GM18873 (cell line): Measurements from ENCODE around the gene HCN1.
"Not testable (repeated sequence)": the region's sequence is repeated elsewhere in the genome, so short reads cannot be mapped to it uniquely, and the experiment has no call there.

Experiments
- ATAC-seq: cut with Tn5 transposase; IDR thresholded peaks from one replicate; pipeline ENCODE4 v1.9.1; 2021; ENCODE audit warnings: mild to moderate bottlenecking, moderate library complexity, moderate number of reproducible peaks; ENCODE audit not compliant: unreplicated experiment, low FRiP score

HCN1 gene

DNA sequence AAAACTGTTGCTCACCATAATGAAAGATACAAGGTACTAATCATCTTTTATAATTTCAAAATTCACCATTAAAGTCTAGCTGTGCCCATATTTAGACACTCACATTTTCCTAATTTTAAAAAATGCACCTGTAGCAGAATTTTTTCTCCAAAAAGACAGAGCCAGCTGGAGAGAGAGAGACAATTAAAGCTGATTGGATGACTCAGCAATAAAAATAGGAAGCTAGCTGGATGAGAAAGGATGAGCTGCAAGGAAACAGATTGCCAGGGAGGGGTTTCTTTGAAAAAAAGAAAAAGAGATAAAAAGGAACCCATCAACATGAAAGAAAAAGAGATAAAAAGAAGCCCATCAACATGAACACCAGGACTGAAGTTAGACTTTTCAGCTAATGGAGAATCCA lies 73.8 kb downstream of the HCN1 start:
- no peak for ATAC-seq

DNA sequence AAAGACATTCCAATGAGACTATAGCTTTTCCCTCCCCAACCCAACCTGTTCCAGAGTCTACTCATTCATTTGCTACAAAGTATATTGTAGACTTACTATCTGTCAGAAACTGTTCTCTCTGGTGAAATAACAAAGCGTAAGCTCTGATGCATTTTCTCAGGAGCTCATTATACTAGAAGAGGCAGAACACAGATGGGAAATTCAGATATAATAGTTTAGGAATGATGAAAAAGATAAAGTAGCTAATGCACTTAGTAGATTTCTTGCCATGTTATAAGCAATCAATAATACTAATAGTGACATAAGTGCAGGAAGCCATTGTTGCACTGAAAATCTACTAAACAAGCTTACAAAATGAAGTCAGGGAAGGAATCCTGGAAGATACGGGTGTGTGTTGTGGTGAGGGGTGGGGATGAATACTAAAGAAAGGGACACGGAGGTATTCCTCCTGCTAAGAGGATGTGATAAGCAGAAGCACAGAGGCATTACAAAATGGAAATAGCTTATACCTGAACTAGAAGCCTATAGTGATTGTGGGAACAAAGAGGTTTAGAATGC lies 78.2 kb downstream of the HCN1 start:
- no peak for ATAC-seq

GRCh38 chr5:45609661-45610060 lies 86.5 kb downstream of the HCN1 start:
- ATAC-seq = no peak

DNA sequence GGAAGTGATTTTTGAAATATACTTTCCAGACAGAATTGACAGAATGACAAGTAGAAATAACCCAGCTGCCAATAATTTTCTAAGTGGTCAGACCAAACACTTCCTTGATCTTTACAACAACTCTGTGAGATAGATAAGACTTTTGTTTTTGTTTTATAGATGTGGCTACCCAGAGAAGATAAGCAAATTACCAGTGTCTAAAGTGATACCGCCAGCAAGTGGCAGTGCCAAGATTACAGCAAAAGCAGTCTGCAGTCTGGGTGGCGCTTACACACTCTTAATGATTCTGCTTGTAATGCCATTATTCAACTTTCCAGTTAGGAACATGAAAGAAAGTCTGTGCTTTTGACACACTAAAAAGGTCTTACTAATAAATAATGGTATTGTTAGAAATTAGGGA lies 92.1 kb downstream of the HCN1 start:
- no peak for ATAC-seq

DNA sequence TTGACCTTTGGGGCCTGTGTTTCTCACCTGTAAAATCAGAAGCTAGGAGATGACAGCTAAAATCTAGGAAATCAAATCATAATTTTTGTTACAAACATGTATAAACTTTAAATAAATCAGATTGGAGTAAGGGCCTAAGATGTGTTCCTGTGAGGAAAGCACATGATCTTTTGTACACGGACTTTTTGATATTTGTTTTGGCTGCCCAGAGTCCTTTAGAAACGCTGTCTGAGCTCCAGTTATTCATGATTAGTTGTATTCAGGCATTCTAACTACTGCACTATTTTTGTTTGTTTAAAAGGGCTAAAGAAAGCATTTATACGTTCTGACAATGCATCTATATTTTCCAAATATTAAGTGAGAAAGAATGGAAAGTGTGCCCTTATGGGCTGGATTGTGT lies 94.8 kb downstream of the HCN1 start:
- ATAC-seq = no peak

DNA sequence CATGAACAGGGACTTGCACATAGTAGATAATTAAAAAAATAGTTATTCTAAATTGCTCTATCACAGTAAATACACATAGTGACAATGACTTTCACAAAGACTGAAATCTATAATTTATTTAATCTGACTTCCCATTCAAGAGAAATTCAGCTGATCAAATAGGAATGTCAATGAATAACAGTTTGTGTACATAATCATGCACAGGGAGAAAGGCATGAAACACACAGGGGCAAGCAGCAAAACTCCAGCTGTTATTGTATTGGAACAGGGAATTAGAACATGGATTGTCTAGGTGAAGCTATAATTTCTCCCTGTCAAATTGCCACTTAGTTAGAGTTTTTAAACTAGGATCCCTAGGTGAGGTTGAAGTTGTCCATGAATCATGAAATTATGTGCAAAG lies 99.9 kb downstream of the HCN1 start:
- no peak for ATAC-seq

DNA sequence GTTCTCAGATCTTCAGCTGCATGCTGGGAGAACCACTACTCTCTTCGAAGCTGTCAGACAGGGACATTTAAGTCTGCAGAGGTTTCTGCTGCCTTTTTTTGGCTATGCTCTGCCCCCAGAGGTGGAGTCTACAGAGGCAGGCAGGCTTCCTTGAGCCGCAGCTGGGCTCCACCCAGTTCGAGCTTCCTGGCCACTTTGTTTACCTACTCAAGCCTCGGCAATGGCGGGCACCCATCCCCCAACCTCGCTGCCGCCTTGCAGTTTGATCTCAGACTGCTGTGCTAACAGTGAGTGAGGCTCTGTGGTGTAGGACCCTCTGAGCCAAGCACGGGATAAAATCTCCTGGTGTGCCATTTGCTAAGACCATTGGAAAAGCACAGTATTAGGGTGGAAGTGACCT lies 110.2 kb downstream of the HCN1 start:
- ATAC-seq = not testable (repeated sequence)

DNA sequence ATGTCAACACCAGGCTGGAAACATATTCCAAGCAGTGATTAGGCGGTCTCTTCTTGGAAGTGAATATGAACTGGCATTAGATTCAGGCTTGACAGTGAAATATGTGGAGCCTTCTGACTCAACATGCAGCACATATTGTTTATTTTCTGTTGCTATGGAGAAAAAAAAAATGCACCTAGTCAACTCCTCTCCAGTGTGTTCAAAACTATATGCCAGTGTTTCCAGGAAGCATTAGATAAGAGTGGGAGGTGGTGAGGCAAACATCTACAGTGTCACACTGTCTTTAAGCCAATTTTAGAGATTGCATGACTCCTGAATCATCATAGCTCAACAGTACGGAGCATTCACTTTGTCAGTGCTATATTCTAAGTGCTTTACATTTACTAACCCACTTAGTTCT lies 117.9 kb downstream of the HCN1 start:
- ATAC-seq = no peak

DNA sequence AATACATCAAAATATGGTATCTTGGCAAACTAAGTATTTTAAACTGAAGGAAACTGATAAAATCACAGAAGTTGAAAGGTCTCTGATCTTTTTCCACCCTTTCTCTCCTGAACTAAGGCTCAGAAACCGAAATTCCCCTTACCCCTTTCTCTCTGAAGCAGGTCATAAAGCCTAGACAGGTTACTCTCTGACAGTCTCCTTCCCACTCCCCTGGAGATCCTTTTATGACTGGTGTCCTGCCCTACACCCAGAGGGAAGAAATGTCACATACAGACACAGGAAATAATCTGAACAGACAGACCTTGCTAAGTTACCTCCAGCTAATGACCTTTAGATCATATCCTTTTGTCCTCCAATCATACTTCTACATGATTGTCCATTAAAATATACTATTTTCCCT lies 127.4 kb downstream of the HCN1 start:
- no peak for ATAC-seq

- ATAC-seq = no peak
Observed at GRCh38 chr5:45542421-45542820, 153.8 kb downstream of the HCN1 start.

GRCh38 chr5:45533663-45534062 lies 162.5 kb downstream of the HCN1 start:
- ATAC-seq = no peak

- ATAC-seq = no peak
Observed at GRCh38 chr5:45532826-45533624, 163.2 kb downstream of the HCN1 start.

DNA sequence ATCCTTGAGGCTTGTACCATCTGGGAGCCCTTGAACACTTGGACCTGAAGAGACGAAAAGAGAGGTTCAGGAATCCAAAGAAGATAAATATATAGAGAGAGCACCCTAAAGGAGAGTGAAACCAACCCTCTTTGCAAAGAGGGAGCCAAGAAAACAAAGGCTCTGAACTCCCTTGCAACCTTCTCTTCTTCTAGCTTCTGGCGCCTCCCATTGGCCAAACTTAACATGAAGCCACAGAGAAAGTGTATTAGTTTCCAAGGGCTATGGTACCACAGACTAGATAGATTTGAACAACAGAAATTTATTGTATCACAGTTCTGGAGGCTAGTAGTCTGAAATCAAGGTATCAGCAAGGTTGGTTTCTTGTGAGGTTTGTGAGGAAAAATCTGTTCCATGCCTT lies 175.1 kb downstream of the HCN1 start:
- ATAC-seq = no peak

GRCh38 chr5:45512521-45512920 lies 183.7 kb downstream of the HCN1 start:
- ATAC-seq = no peak

- ATAC-seq = no peak
Observed at GRCh38 chr5:45509371-45509770, 186.8 kb downstream of the HCN1 start.

DNA sequence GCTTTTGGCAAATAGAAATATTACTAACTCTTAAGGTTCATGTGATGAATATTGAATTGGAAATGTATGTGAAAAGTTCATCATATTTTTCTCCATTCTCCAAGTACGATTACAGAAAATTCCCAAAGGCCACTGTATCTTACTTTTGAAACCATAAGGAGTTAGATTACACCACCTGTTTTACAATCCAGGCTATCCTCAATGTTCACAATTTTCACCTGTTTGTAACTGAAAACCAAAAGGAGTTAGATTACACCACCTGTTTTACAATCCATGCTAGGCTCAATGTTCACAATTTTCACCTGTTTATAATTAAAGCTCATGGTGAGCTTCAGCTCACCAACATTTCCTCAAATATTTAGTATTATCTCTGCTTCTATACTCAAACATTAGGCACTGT lies 188.0 kb downstream of the HCN1 start:
- no peak for ATAC-seq

- no peak for ATAC-seq
Observed at GRCh38 chr5:45507178-45507577, 189.0 kb downstream of the HCN1 start.

- ATAC-seq = not testable (repeated sequence)
Observed at GRCh38 chr5:45499006-45499405, 197.2 kb downstream of the HCN1 start.

- no peak for ATAC-seq
Observed at GRCh38 chr5:45491368-45491767, 204.8 kb downstream of the HCN1 start.

- ATAC-seq = no peak
Observed at GRCh38 chr5:45484781-45485180, 211.4 kb downstream of the HCN1 start.

DNA sequence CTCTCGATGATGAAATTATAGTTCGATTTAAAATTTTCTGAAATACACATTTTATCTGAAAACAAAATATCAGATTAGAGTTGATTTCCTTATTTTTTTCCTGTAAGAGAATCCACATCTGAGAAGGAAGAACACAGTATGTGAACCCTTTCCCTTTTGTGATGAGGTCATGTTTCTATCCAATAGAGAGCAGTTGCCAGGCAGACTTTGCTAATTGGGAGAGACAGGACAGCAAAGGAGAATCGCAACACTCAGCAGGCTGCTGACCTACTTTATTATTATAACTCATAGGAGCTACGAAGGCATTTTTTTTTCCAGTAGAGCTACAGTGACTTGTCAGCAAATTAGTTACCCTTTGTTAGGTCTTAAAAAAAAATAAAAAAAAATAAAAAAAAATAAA lies 242.1 kb downstream of the HCN1 start:
- ATAC-seq = no peak

GRCh38 chr5:45444856-45445255 lies 251.3 kb downstream of the HCN1 start:
- not testable (repeated sequence) for ATAC-seq
